ENCODE results near the gene MGAM2. TPM values are rescaled to one million over a fixed set of nuclear protein-coding genes. Genes with fewer than 3 reads are reported as not detected.

Gene MGAM2
- total RNA-seq, 1 donor from 2014 or later: not detected

Other genes starting within 250 kb of the MGAM2 start
- gene OR9A4, start 195.3 kb upstream of the MGAM2 start, total RNA-seq: not detected in 2 replicates
- gene CLEC5A, start 164.7 kb upstream of the MGAM2 start, total RNA-seq: not detected in 2 replicates
- gene TAS2R38, start 137.9 kb upstream of the MGAM2 start, total RNA-seq: not detected in 2 replicates
- gene MGAM, start 115.8 kb upstream of the MGAM2 start, total RNA-seq: not detected in 2 replicates
- not detected in 2 replicates for gene PRSS58, start 146.3 kb downstream of the MGAM2 start, total RNA-seq